ENCODE measurements around the gene ART3. TPM values are rescaled to one million over a fixed set of nuclear protein-coding genes. Genes with fewer than 3 reads are reported as not detected.

ART3 gene
- total RNA-seq, 4 donors from 2014 or later, result 55.2 to 91.0 (median 83.4) TPM

- Histone ChIP-seq H3K9me3 (no peaks in the 10 kb centered on the region), H3K36me3 (peaks cover 0 to 5% of the 10 kb centered on the region in 2 donors), H3K27me3 (no peaks in the 10 kb centered on the region), H3K4me1 (peaks cover 59 to 66% of the 10 kb centered on the region in 2 donors), H3K4me3 (no peak overlapping the region), H3K27ac (peak overlapping the region; percentile 80 to 93 (median 84))
- in situ Hi-C loops (cut with MboI; ENCODE audit: low sequenced_read_pairs in 4 of 4), result no loop called here
- ATAC-seq (peak; percentile 56 to 60), DNase-seq (peak in 1 of 2 donors; percentile 20)
- TF ChIP-seq POLR2A (IDR thresholded peaks at IDR 0.05) (no peak), CTCF (IDR thresholded peaks at IDR 0.05 in 4 of 5, conservative IDR thresholded peaks at IDR 0.05 in 1 of 5) (no peak)
- intact Hi-C loops (cut with DNase I; ENCODE audit: low total_unique reads), result no loop called here
Measured at GRCh38 chr4:76090241-76090691, 15.8 kb downstream of the ART3 start.

GRCh38 chr4:76091052-76091451 is 16.5 kb downstream of the ART3 start:
- DNase-seq, result no peak
- no peaks in the 10 kb centered on the region for H3K9me3 ChIP-seq
- intact Hi-C loops (cut with DNase I; ENCODE audit: low total_unique reads), result no loop called here
- H3K4me3 ChIP-seq, result no peak overlapping the region
- TF ChIP-seq POLR2A (IDR thresholded peaks at IDR 0.05) (no peak), CTCF (IDR thresholded peaks at IDR 0.05 in 4 of 5, conservative IDR thresholded peaks at IDR 0.05 in 1 of 5) (no peak)
- H3K27me3 ChIP-seq, result no peaks in the 10 kb centered on the region
- H3K27ac ChIP-seq, result peak overlapping the region; percentile 80 to 93 (median 84)
- peaks cover 0 to 5% of the 10 kb centered on the region in 2 donors for H3K36me3 ChIP-seq
- no peak for ATAC-seq
- in situ Hi-C loops (cut with MboI; ENCODE audit: low sequenced_read_pairs in 4 of 4), result no loop called here
- peaks cover 51 to 64% of the 10 kb centered on the region in 2 donors for H3K4me1 ChIP-seq

DNA sequence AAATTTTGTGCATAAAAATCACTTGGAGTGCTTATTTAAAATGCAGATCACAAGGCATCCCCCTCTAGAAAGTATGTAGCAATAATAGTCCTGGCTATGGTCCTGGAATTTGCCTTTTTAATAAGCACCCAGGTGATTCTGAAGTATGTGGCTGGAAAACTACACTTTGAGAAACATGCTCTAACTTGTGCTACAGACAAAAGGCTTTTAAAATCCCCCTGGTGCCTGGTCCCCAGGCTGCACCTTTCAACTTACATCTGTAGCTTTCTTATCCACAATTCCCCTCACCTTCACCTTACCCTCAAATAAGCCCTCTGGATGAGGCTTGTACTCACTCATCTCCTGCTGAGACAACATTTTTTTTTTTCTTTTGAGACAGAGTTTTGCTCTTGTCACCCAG is 21.1 kb downstream of the ART3 start:
- Histone ChIP-seq H3K27ac (no peak overlapping the region), H3K9me3 (no peaks in the 10 kb centered on the region), H3K27me3 (no peaks in the 10 kb centered on the region), H3K36me3 (peaks cover 0 to 7% of the 10 kb centered on the region in 2 donors), H3K4me1 (peaks cover 15 to 29% of the 10 kb centered on the region in 2 donors), H3K4me3 (no peak overlapping the region)
- DNase-seq, result no peak
- ATAC-seq, result no peak
- in situ Hi-C loops (cut with MboI; ENCODE audit: low sequenced_read_pairs in 4 of 4), result no loop called here
- intact Hi-C loops (cut with DNase I; ENCODE audit: low total_unique reads), result no loop called here
- TF ChIP-seq CTCF (IDR thresholded peaks at IDR 0.05 in 4 of 5, conservative IDR thresholded peaks at IDR 0.05 in 1 of 5), result no peak
- TF ChIP-seq POLR2A (IDR thresholded peaks at IDR 0.05), result no peak

DNA sequence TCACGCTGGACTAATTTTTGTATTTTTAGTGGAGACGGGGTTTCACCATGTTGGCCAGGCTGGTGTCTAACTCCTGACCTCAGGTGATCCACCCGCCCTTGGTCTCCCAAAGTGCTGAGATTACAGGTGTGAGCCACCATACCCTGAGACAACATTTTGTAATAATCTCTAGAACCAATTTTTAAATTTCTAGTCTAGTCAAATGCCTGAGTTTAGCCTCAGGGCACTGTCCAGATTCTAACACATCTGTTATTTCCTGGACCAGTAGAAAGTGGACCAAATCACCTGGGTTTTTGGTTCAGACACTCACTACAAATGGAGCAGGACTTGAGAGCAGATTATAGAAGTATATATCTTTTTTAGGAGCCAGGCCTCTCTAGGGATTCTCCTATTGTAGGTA is 21.6 kb downstream of the ART3 start:
- H3K9me3 ChIP-seq, result no peaks in the 10 kb centered on the region
- H3K4me3 ChIP-seq, result no peak overlapping the region
- intact Hi-C loops (cut with DNase I; ENCODE audit: low total_unique reads), result no loop called here
- in situ Hi-C loops (cut with MboI; ENCODE audit: low sequenced_read_pairs in 4 of 4), result no loop called here
- H3K4me1 ChIP-seq, result peaks cover 10 to 24% of the 10 kb centered on the region in 2 donors
- DNase-seq (no peak), ATAC-seq (no peak)
- H3K27me3 ChIP-seq, result no peaks in the 10 kb centered on the region
- peak overlapping the region in 1 of 4 donors; percentile 9 for H3K27ac ChIP-seq
- H3K36me3 ChIP-seq, result peaks cover 0 to 12% of the 10 kb centered on the region in 2 donors
- no peak for TF ChIP-seq CTCF (IDR thresholded peaks at IDR 0.05 in 4 of 5, conservative IDR thresholded peaks at IDR 0.05 in 1 of 5)
- no peak for TF ChIP-seq POLR2A (IDR thresholded peaks at IDR 0.05)

DNA sequence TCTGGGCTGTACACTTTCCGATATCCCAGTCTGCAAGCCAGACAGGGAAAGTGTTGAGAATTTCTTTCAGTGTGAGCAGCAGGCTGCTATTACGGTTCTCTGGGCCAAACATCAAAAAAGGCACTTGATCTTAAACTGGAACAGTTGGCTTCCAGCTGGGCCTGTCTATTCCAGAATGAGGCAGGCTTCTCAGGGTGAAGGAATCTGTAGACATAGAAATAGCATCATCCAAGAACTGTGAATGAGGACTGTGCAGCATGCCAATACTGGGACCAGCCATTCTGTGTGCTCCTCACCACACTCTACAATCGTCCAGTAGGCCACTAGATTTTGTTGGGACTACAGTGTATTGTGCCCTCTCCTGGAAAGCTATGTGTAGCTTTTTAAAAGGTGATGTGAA is 31.1 kb downstream of the ART3 start:
- no peak overlapping the region for H3K4me3 ChIP-seq
- in situ Hi-C loops (cut with MboI; ENCODE audit: low sequenced_read_pairs in 4 of 4), result no loop called here
- H3K9me3 ChIP-seq, result no peaks in the 10 kb centered on the region
- DNase-seq (no peak), ATAC-seq (peak; percentile 21 to 33)
- no peak overlapping the region for H3K27ac ChIP-seq
- peaks cover 0 to 30% of the 10 kb centered on the region in 2 donors for H3K36me3 ChIP-seq
- H3K27me3 ChIP-seq, result no peaks in the 10 kb centered on the region
- no peak for TF ChIP-seq CTCF (IDR thresholded peaks at IDR 0.05 in 4 of 5, conservative IDR thresholded peaks at IDR 0.05 in 1 of 5)
- no peak for TF ChIP-seq POLR2A (IDR thresholded peaks at IDR 0.05)
- intact Hi-C loops (cut with DNase I; ENCODE audit: low total_unique reads), result no loop called here
- H3K4me1 ChIP-seq, result peaks cover 0 to 12% of the 10 kb centered on the region in 2 donors
